Dermis blood vessel endothelial cell (primary cell): ENCODE data around the gene ZFAND2A. TPM values are rescaled to one million over a fixed set of nuclear protein-coding genes. Genes with fewer than 3 reads are reported as not detected.
"Not testable (repeated sequence)": the region's sequence is repeated elsewhere in the genome, so short reads cannot be mapped to it uniquely, and the experiment has no call there.

ENCODE experiments used
- DNase-seq: peaks from one replicate; pipeline ENCODE4 v3.0.0; 2010
- total RNA-seq: library from RNA; depleted of rRNA; stranded (reverse); fragments of >200 nt; gene quantifications from 2 replicates; pipeline ENCODE4 v1.2.3, GENCODE V29; 2014

The ZFAND2A gene
- total RNA-seq, 1 donor from 2014 or later = 27.7 TPM

DNA sequence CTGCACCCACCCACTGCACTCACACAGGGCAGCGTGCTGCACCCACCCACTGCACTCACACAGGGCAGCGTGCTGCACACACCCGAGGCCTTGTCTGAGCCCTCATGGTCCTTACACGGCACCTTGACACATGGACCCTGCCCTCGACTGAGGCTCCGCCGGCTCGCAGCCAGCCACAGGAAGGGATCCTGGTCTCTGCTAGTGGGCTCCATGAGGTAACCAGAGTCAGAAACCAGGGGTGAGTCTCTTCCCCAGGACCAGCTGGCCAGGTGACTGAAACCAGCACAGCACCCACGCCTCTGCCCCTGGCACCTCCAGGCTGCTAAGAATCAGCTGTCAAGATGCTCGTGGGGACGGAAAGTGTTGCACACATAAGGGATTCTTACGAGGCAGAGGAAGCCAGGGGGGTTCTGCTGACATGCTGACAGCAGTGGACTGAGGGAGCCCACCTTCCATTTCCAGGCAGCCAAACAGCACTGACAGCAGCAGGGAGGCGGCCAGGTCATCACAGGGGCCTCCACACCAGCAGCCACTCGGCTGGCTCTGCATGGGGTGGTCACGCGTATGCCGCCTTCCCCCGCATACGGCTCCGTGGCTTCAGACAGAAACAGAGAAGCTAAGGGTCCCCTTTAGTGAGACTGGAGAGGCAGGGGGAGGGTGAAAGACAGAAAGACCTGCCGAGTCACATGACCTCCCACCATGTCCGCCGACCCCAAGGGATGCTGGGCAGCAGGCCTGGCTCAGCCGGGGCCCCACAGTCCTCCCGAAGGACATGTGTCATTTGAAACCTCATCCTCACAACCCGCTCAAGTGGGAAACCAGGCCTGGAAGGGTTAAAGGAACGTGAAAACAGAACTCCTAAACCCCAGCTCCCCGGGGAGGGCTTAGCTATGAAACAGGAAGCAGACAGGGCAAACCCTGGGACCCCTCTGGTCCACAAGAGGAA lies 37.8 kb downstream of the ZFAND2A start:
- DNase-seq = no peak

DNA sequence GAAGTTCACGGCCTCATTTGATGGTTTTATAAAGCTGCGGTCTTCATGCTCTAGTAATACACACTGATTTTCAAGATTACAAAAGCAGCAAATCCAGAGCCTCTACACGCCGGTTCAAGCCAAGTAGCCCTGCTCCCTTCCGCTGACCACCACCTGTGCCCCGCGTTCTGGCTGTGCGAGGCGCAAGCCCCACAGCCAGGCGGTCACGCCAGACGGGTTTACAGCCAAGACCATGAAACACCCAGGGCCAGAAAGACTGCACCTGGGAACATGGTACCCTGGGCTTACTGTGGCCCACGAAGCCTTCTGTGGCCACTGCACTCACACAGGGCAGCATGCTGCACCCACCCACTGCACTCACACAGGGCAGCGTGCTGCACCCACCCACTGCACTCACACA lies 38.5 kb downstream of the ZFAND2A start:
- no peak for DNase-seq

DNA sequence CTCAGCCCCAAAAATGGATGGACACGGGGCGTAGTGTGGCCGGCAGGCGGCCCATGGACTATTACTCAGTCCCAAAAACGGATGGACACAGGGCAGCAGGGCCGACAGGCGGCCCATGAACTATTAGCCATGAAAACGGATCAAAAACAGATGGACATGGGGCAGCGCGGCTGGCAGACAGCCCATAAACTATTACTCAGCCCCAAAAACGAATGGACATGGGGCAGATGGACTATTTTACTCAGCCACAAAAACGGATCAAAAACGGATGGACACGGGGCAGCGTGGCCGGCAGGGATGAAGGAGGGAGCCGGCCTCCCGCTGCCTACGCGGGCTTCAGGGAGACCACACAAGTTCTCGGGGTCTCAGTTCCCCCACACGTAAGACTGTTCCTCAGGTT lies 39.2 kb downstream of the ZFAND2A start:
- no peak for DNase-seq

DNA sequence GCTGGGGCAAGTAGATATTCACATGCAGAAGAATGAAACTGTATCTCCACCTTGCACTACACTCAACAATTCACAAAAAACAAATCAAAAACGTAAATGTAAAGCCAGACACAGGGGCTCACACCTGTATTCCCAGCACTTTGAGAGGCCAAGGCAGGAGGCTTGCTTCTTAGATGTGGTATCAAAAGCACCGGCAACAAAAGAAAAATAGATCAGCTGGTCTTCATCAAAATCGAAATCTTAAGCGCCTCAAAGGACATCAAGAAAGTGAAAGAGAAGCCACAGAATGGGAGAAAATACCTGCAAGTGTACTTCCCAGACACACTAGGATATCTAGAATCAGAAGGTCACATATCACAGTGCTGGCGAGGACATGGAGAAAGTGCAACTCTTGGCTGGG lies 40.8 kb downstream of the ZFAND2A start:
- no peak for DNase-seq

DNA sequence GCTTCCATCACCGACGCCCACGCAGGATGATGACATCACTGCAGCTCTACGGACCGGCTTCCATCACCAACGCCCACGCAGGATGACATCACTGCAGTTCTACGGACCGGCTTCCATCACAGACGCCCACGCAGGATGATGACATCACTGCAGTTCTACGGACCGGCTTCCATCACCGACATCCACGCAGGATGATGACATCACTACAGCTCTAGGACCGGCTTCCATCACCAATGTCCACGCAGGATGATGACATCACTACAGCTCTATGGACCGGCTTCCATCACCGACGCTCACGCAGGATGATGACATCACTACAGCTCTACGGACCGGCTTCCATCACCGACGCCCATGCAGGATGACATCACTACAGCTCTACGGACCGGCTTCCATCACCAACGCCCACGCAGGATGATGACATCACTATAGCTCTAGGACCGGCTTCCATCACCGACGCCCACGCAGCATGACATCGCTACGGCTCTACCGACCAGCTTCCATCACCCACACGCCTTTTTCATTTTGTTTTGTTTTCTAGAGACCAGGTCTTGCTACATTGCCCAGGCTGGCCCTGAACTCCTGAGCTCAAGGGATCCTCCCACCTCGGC lies 42.6 kb downstream of the ZFAND2A start:
- DNase-seq = no peak

DNA sequence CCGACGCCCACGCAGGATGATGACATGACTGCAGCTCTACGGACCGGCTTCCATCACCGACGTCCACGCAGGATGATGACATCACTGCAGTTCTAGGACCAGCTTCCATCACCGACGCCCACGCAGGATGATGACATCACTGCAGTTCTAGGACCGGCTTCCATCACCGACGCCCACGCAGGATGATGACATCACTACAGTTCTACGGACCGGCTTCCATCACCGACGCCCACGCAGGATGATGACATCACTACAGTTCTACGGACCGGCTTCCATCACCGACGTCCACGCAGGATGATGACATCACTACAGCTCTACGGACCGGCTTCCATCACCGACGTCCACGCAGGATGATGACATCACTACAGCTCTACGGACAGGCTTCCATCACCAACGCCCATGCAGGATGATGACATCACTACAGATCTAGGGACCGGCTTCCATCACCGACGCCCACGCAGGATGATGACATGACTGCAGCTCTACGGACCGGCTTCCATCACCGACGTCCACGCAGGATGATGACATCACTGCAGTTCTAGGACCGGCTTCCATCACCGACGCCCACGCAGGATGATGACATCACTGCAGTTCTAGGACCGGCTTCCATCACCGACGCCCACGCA lies 43.5 kb downstream of the ZFAND2A start:
- not testable (repeated sequence) for DNase-seq

DNA sequence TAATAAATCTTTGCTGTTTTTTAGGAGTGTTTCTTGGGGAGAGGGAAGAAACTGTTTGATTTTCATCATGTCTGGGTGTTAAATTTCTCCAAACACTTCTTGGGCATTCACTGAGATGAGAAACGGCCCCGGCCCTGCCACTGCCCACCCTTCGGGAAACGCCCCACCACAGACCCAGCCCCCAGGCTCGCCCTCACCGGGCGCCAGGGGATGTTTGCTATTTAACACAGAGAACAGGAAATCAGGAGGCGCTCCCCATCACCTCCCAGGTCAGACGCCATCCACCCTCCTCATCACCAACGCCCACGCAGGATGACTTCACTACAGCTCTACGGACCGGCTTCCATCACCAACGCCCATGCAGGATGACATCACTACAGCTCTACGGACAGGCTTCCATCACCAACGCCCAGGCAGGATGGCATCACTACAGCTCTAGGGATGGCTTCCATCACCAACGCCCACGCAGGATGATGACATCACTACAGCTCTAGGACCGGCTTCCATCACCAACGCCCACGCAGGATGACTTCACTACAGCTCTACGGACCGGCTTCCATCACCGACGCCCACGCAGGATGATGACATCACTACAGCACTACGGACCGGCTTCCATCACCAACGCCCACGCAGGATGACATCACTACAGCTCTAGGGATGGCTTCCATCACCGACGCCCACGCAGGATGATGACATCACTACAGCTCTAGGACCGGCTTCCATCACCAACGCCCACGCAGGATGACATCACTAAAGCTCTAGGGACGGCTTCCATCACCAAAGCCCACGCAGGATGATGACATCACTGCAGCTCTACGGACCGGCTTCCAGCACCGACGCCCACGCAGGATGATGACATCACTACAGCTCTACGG lies 44.6 kb downstream of the ZFAND2A start:
- not testable (repeated sequence) for DNase-seq

DNA sequence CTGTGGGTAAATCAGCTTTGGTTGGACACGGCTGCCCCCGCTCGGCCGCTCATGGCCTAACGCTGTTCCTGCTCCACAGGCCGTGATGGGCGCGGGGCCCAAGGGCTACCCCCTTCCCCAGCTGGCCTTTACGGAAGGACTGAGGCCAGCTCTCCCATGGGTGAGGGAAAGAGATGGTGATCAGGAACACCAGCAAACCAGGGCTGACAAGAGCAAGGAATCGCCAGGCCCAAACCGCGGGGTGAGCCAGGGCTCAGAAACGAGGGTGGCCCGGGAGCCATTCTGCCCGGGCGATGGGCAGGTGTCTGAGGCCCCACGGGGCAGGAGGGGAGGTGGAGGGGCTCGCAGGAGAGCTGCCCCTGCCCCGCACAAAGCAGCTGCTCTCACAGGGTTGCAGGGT lies 45.5 kb downstream of the ZFAND2A start:
- DNase-seq = no peak

DNA sequence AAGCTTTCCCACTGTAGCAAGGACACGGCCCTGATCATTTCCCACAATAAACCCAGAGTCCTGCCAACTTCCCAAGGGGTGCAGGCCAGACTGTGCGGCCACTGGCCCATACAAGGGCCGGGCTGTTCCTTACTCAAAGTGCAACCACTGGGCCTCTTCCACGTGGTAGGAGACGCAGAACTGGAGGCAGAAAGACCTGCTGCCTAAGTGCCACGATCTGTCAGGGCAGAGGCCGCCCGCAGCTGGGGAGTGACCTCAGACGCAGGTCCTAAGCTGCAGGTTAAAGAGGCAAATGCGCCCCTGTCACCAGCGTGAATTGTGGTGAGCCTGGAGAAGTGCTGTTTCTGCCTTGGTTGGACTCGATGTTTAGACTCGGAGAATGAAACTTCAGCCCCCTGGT lies 45.9 kb downstream of the ZFAND2A start:
- no peak for DNase-seq

DNA sequence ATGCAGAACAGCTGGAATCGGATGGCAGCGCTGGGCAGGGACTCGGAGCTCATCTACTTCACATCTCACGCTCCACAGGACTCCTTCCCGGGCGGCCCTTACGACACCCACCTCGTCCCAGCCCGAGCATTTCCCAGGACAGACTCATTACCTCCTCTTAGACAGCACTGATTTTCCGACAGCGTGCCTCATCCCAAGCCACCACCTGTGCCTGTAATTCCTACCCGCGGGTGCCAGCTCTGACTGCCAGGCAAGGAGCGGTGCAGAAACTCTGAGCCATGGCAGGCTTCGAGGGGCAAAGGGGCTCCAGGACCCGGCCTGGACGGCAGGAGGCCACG lies 46.5 kb downstream of the ZFAND2A start:
- no peak for DNase-seq

DNA sequence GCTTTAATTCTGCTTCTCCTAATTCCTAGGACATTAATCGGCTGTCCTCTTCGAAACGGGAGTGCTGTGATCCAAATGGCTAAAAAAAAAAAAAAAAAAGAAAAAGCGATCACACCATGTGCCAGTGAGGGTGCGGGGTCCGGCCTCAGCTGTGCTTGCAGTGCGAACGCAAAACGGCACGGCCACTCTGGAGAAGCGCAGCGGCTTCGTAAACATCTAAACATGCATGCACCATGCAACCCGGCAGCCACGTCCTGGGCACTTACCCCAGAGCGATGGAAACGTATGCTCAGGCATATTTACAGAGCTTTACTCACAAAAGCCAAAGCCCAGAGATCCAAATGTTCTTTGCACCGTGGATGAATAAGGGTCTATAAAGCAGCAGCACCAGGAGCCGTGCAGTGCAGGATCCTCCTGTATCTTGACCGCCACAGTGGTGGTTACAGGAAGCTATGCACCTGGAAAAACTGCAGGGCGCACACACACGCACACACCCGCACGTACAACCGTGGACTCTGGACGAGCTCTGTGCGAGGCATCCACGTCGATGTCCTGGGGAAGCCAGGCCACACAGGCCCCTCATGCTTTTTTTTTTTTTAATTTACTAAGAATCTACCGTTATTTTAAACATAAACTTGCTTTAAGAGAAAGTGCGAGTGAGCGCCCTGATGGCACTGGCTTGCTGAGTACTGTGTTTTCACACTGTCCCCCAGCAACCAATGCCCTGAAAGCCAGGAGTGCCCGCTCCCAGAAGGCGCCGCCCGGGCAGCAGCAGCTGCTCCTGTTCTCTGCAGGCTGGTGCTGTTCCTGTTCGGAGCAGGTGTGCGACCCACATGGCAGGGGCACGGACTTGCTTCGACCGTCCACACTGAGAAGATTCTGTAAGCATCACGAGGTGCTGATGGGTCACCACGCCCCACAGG lies 47.1 kb downstream of the ZFAND2A start:
- DNase-seq = no peak

DNA sequence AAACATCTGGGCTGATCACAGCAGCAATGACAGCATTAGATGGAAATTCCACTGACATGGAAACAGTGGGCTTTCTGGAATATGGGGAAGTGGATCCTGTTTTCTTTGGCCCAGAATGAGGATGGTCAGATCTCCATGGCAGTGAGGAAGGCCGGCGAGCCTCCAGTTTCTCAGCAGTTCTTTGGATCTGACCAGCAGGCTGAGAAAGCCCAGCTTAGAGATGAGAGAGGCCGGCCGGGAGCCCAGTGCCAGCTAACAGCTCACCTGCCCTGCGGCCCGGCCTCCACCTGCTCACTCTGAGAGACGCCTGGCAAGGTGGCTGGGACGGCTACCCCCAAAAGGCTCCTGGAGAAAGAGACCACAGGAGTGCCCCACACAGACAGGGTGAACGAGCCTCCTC lies 47.9 kb downstream of the ZFAND2A start:
- DNase-seq = peak; percentile 73

DNA sequence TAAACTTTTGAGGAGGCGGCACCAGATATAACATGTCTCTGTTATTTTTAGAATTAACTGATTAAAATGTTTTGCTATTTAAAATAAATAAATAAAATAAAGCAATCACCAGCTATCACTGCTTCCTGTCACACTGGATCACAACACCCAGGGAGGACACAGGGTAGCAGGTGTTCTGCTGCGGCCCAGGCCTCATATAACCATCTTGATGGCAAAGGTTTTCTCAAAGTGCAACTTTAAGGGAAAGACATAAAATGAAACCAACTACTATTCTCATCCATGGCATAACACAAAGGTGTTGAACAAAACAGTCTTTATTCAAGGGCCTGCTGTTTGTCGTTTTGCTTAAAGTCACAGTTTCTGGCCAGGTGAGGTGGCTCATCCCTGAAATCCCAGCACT lies 48.8 kb downstream of the ZFAND2A start:
- DNase-seq = no peak

DNA sequence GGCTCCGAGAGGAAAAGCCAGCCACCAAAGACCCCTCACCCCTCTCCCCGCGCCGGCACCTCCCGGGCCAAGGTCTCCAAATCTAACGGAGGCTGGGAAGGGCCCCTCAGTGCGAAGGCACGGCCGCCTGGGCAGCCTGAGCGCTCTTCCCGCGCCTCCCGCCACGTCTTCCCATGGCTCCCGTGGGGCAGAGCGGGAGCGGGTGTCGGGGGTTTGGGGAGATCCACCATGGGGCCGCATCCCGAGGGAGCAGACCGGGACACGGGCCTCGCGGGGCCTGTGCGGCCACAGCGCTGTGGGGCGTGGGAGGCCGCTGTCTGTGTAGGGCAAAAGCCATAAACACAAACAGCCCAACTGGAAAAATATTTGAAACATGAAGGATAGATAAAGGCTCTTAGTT lies 49.6 kb downstream of the ZFAND2A start:
- no peak for DNase-seq

DNA sequence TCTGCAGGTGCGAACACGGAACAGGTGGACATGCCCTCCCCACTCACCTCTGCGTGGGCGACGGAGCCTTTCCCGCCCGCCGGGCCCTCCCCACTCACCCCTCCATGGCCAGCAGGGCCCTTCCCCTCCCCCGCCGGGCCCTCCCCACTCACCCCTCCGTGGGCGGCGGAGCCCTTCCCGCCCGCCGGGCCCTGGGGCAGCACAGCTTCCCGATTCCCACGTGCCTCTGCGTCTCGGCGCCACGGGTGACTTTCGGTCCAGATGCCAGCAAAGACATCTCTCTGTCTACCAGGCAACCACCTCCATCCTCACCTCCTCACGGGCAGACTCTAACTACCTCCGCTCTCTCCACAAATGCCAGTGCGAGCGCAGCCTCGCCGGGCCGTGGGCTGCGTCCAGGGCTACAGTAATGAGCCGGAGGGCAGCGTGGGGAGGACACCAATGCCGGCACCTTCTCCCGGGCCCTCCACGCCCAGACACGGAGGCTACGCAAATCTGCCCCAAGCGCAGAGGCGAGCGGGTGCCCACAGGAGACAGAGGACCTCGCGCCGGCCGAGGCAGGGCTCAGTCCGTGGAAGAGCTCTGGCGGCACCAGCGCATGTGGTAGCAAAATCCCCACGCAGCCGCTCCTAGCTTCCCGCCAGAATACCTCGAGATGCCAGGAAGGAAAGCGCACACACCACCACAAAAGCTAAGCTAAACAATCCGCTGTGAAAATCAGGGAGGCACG lies 50.2 kb downstream of the ZFAND2A start:
- no peak for DNase-seq

DNA sequence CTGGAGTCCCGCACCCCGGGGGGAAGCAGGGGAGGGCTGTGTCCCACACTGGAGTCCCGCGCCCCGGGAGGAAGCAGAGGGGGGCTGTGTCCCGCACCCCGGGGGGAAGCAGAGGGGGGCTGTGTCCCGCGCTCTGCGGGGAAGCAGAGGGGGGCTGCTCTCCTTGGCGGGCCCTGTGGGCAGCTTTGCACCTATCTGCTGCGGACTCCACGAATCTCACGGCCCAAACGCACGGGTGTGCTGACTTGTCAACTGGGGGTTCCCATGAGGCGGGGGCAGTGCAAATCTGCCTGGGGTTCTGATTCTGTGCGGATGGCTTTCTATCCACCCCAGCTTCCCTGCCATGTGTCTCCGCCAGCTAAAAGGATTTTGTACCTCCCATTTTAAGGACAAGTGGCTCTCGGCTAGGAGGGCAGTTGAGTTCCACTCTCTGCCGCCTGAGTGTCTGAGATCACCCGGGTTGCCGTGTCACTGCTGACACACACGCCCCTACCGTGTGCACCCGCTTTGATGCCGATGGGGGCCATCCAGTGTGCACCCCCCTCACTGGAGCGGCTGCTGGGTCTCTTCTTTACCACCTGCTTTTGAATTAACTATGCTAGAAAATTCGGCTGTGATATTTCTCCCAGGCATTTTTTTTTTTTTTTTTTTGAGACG lies 51.6 kb downstream of the ZFAND2A start:
- no peak for DNase-seq

DNA sequence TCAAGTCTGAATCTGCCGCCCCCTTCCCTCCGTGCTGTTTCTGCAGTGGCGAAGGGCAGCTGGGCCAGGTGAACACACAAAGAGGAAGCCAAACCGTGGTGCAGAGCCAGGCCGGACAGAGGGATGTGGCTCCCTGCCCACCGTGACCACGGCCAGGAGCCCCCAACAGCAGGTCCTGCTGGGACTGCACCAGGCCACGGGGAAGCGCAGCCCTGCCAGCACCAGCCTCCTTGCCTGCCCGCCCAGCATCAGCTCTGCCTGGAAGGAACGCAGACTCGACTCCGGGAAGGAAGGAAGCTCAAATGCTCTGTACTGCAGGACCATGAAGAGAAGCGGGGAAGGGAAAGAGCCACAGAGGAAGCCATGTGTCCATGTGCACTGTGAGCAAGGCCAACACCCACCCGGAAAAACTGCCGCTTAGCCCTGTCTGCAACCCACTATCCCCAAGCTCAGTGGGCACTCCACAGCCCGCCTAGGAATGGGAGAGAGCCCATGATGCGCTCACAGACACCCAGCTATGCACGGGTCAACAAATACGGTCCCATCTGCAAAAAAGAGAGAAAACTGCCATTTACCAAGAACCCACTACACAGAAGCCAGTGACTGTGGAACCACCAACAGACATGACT lies 53.1 kb downstream of the ZFAND2A start:
- DNase-seq = no peak

DNA sequence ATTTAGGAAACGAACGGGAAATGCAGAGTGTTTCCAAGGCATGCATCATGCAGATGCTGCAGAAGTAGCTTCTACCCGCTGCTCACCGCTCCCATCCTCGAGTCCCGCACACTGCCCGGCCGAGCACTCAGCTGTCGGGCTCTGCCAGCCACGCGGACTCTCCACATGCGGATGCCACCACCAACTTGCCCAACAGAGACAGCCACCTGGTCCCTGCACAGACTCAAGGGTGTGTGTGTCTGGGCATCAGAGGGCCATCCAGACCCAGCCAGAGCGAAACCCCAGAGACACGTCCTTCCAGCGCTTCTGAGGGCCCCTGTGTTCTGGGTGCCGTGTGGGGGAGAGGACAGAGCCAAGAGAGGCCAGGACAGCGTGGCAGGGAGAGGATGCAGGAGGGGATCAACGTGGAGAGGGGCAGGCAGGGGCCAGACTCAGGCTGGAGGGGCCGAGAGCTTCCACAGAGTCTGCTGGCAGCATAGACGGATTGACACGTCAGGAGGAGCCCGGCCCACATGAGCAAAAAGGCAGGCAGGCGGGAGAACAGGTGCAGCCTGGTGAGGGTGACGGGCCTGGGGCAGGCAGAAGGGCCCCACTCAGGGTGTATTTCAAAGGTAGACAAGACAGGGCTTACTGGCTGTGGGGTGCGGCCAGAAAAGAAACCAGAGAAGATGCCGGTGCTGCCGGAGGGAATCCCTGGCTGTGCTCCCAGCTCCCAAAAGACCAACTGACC lies 53.8 kb downstream of the ZFAND2A start:
- no peak for DNase-seq

DNA sequence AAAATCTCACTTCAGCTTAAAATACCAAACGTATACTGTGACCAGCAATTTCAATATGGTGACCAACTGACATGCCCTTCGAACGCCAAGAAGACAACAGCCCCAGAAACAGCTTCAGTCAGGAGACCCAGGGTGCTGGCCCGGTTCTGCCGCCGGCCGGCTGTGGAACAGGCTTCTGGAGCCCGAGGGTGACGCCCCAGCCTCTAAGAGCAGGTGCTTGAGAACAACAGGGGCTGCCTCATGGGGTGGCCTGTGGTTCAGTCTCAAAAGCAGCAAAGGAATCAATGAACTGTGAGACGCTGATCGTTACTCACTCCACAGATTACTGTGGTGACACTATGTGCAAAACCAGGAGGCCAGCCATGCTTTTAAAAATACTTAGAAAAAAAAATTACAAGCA lies 54.8 kb downstream of the ZFAND2A start:
- DNase-seq = no peak
